Middle frontal gyrus (tissue), 1 donor: ENCODE data around the gene NDUFA1.
"Not testable (repeated sequence)": the region's sequence is repeated elsewhere in the genome, so short reads cannot be mapped to it uniquely, and the experiment has no call there.

Source experiments
- DNase-seq: peaks from one replicate; pipeline ENCODE4 v3.0.0-alpha.2; 2015; ENCODE audit warnings: low spot score; ENCODE audit errors: extremely low spot score

NDUFA1 gene

DNA sequence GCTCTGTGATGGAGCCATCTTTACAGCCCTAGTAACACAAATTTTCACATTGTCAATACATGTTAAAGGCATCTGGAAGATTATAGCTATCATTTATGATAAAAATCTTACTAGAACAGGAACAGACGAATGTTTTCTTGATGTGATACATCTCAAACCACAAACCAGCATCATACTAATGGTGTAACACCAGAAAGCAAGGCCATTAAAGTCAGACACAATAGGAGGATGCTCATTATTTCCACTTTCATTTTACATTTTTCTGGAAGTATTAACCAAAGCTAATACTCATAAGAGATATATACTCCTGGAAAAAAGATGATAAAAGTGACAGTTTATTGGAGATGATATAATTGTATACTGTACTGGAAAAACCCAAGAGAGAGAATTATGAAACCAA, 29.3 kb downstream of the NDUFA1 start:
- no peak for DNase-seq

DNA sequence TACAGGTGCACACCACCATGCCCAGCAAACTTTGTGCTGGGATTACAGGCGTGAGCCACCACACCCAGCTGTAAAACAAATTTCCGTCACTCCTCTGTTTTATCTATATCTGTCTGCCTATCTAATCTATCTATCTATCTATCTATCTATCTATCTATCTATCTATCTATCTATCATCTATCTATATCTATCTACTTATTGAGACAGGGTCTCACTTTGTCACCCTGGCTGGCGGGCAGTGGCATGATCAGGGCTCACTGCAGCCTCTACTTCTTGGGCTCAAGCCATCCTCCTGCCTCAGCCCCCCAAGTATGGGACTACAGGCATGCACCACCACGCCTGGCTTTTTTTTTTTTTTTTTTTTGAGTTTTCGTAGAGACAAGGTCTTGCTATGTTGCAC, 44.7 kb downstream of the NDUFA1 start:
- DNase-seq, result no peak

DNA sequence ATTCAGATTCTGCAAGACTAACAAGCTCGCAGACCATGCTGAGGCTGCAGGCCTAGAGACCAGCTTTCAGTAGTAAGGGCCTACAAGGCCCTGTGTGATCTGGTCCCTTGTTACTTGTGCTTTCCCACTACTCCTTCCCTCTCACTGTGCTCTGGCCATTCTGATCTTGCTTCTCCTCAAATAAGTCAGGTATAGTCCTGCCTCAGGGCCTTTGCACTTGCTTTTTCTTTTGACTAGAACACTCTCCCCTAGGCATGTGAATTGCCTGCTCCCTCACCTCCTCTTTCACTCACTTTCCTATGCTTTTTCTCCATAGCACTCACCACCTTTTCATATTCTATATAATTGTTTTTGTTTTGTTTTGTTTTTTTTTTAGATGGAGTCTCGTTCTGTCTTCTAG, 46.2 kb downstream of the NDUFA1 start:
- no peak for DNase-seq

DNA sequence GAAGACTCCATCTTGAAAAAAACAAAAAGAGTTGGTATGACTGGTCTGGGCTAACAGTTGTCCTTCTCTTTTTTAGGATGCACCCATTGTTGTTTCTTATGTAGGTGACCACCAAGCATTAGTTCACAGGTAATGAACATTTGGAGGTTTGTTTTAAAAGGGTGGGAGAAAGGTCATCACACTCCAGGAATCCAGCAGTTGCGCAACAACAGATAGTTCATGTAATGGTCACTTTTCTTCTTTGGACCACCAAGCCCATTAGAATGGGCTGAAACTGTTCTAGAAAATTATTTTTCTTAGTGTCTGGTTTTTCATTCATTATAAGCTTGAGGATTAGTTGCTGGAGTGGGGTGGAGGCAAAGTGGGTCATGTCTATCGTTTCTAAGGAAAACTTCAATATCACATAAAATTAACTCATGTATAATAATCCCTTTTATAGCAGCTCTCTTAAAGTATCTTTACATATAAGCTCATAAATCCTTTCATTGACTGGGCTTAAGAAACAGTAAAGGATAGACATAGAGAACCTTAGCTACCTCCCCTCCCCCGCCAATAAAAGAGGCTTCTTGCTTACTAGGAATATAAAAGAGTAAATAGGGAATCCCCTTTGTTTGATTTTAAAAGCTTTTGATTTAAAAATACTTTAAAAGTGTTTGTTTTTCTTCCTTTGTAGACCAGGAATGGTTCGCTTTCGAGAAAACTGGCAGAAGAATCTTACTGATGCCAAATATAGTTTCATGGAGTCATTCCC, 48.4 kb downstream of the NDUFA1 start:
- no peak for DNase-seq

DNA sequence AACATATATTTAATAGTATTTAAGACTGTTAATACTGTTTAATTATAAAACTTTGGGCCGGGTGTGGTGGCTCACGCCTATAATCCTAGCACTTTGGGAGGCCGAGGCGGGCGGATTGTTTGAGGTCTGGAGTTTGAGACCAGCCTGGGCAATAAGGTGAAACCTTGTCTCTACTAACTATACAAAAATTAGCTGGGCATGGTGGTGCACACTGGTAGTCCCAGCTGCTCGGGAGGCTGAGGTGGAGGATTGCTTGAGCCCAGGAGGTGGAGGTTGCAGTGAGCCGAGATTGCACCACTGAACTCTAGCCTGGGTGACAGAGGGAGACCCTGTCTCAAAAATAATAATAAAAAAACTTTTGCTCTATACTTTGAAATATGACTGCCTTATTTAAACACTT, 50.8 kb downstream of the NDUFA1 start:
- DNase-seq, result not testable (repeated sequence)
